ENCODE measurements around the gene CRHR1.

GRCh38 chr17:45784741-45785479 is 790 bp downstream of the CRHR1 start:
- TF ChIP-seq ATF3 (CRISPR knock-in tag; conservative IDR thresholded peaks at IDR 0.05) = no peak
- TF ChIP-seq ATF6 (CRISPR knock-in tag; IDR thresholded peaks at IDR 0.05) = no peak
- TF ChIP-seq, protein P1, sequence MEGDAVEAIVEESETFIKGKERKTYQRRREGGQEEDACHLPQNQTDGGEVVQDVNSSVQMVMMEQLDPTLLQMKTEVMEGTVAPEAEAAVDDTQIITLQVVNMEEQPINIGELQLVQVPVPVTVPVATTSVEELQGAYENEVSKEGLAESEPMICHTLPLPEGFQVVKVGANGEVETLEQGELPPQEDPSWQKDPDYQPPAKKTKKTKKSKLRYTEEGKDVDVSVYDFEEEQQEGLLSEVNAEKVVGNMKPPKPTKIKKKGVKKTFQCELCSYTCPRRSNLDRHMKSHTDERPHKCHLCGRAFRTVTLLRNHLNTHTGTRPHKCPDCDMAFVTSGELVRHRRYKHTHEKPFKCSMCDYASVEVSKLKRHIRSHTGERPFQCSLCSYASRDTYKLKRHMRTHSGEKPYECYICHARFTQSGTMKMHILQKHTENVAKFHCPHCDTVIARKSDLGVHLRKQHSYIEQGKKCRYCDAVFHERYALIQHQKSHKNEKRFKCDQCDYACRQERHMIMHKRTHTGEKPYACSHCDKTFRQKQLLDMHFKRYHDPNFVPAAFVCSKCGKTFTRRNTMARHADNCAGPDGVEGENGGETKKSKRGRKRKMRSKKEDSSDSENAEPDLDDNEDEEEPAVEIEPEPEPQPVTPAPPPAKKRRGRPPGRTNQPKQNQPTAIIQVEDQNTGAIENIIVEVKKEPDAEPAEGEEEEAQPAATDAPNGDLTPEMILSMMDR (IDR thresholded peaks at IDR 0.05) = no peak
